ENCODE measurements around the gene ZDHHC8. TPM values are rescaled to one million over a fixed set of nuclear protein-coding genes. Genes with fewer than 3 reads are reported as not detected.

ZDHHC8 gene
- total RNA-seq, 3 donors from 2014 or later (not counting 1 experiment from before 2014, with no cell fraction given): 64.0 to 75.6 (median 65.3) TPM

- H3K4me1 Mint-ChIP-seq: peaks cover 0 to 6% of the 10 kb centered on the region in 2 donors
- TF ChIP-seq, protein P1, sequence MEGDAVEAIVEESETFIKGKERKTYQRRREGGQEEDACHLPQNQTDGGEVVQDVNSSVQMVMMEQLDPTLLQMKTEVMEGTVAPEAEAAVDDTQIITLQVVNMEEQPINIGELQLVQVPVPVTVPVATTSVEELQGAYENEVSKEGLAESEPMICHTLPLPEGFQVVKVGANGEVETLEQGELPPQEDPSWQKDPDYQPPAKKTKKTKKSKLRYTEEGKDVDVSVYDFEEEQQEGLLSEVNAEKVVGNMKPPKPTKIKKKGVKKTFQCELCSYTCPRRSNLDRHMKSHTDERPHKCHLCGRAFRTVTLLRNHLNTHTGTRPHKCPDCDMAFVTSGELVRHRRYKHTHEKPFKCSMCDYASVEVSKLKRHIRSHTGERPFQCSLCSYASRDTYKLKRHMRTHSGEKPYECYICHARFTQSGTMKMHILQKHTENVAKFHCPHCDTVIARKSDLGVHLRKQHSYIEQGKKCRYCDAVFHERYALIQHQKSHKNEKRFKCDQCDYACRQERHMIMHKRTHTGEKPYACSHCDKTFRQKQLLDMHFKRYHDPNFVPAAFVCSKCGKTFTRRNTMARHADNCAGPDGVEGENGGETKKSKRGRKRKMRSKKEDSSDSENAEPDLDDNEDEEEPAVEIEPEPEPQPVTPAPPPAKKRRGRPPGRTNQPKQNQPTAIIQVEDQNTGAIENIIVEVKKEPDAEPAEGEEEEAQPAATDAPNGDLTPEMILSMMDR (IDR thresholded peaks at IDR 0.05): no peak
- no peaks in the 10 kb centered on the region for H3K36me3 Mint-ChIP-seq
- 85% methylated on average over 19 of the region's 19 CpGs for WGBS (ENCODE audit: insufficient coverage)
- H3K4me1 ChIP-seq (ENCODE audit: control insufficient read depth, insufficient read depth, low read length): no peaks in the 10 kb centered on the region
- ATAC-seq (no peak), DNase-seq (no peak)
- no peak overlapping the region for H3K4me3 Mint-ChIP-seq
- no peak overlapping the region for H3K27ac ChIP-seq (ENCODE audit: low read length)
- H3K9me3 Mint-ChIP-seq: peaks cover 3% of the 10 kb centered on the region in 2 donors
- H3K9me3 ChIP-seq (ENCODE audit: control insufficient read depth, insufficient read depth, low read length): no peaks in the 10 kb centered on the region
- H3K36me3 ChIP-seq (ENCODE audit: control insufficient read depth, insufficient read depth, low read length): no peaks in the 10 kb centered on the region
- intact Hi-C loops (cut with micrococcal nuclease): loop anchor here (10.0 kb wide), 1 partner anchor 47 kb away; no protein-coding TSS in a partner anchor
- no peaks in the 10 kb centered on the region for H3K27me3 ChIP-seq (ENCODE audit: control insufficient read depth, insufficient read depth, low read length)
- no peak overlapping the region for H3K27ac Mint-ChIP-seq
- H3K4me3 ChIP-seq (ENCODE audit: low read length): no peak overlapping the region
- H3K27me3 Mint-ChIP-seq (ENCODE audit: low read depth in 2 of 2): no peaks in the 10 kb centered on the region
Observed at GRCh38 chr22:20167643-20168322, 36.2 kb downstream of the ZDHHC8 start.

DNA sequence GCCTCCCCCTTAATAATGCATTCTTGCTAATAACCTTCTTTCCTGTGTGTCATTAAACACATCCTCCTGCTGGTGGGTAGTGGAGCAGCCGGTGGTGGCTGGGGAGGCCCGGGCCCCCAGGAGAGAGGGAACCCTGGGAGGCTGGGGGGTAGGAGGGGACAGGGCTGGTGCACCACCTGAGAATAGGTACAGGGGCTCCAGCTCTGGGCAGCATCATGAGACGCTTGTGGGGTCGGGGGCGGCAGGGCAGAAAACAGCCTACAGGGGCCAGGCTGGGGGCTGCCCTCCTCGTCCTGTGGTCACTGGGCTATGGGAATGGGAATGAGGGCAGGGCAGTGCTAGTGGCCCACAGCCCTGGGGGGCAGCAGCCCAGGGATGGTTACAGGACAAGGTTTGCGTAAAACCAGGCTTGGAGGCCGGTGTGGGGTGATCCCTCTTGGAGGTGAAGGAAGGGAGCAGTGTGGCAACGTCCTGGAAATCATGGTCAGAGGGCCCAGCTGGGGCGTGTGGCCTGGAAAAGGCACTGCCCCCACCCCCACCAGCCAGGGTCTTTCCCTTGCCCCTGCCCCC, 37.7 kb downstream of the ZDHHC8 start:
- H3K27me3 Mint-ChIP-seq (ENCODE audit: low read depth in 2 of 2): no peaks in the 10 kb centered on the region
- no peak overlapping the region for H3K4me3 Mint-ChIP-seq
- intact Hi-C loops (cut with micrococcal nuclease): loop anchor here (10.0 kb wide), 1 partner anchor 45 kb away; no protein-coding TSS in a partner anchor
- H3K36me3 Mint-ChIP-seq: no peaks in the 10 kb centered on the region
- Histone ChIP-seq H3K36me3 (ENCODE audit: control insufficient read depth, insufficient read depth, low read length) (no peaks in the 10 kb centered on the region), H3K4me1 (ENCODE audit: control insufficient read depth, insufficient read depth, low read length) (no peaks in the 10 kb centered on the region), H3K9me3 (ENCODE audit: control insufficient read depth, insufficient read depth, low read length) (no peaks in the 10 kb centered on the region), H3K27ac (ENCODE audit: low read length) (no peak overlapping the region), H3K27me3 (ENCODE audit: control insufficient read depth, insufficient read depth, low read length) (no peaks in the 10 kb centered on the region), H3K4me3 (ENCODE audit: low read length) (no peak overlapping the region)
- DNase-seq (no peak), ATAC-seq (no peak)
- peaks cover 0 to 2% of the 10 kb centered on the region in 2 donors for H3K4me1 Mint-ChIP-seq
- TF ChIP-seq, protein P1 (IDR thresholded peaks at IDR 0.05): no peak
- peaks cover under 1 to 1% of the 10 kb centered on the region in 2 donors for H3K9me3 Mint-ChIP-seq
- WGBS (ENCODE audit: insufficient coverage): 83% methylated on average over 10 of the region's 10 CpGs
- H3K27ac Mint-ChIP-seq: no peak overlapping the region

GRCh38 chr22:20170170-20170569, 38.6 kb downstream of the ZDHHC8 start:
- TF ChIP-seq, protein P1 (IDR thresholded peaks at IDR 0.05): no peak
- H3K27me3 Mint-ChIP-seq (ENCODE audit: low read depth in 2 of 2): no peaks in the 10 kb centered on the region
- no peaks in the 10 kb centered on the region for H3K9me3 Mint-ChIP-seq
- ATAC-seq (no peak), DNase-seq (no peak)
- no peak overlapping the region for H3K27ac ChIP-seq (ENCODE audit: low read length)
- H3K36me3 ChIP-seq (ENCODE audit: control insufficient read depth, insufficient read depth, low read length): no peaks in the 10 kb centered on the region
- H3K36me3 Mint-ChIP-seq: no peaks in the 10 kb centered on the region
- intact Hi-C loops (cut with micrococcal nuclease): no loop called here
- no peak overlapping the region for H3K4me3 ChIP-seq (ENCODE audit: low read length)
- WGBS (ENCODE audit: insufficient coverage): 90% methylated on average over 13 of the region's 13 CpGs
- no peaks in the 10 kb centered on the region for H3K27me3 ChIP-seq (ENCODE audit: control insufficient read depth, insufficient read depth, low read length)
- no peaks in the 10 kb centered on the region for H3K4me1 ChIP-seq (ENCODE audit: control insufficient read depth, insufficient read depth, low read length)
- H3K9me3 ChIP-seq (ENCODE audit: control insufficient read depth, insufficient read depth, low read length): no peaks in the 10 kb centered on the region
- no peak overlapping the region for H3K27ac Mint-ChIP-seq
- H3K4me3 Mint-ChIP-seq: no peak overlapping the region
- H3K4me1 Mint-ChIP-seq: no peaks in the 10 kb centered on the region
